ENCODE data around the gene LRRC43.
"Not testable (repeated sequence)": the region's sequence is repeated elsewhere in the genome, so short reads cannot be mapped to it uniquely, and the experiment has no call there.

Gene LRRC43

DNA sequence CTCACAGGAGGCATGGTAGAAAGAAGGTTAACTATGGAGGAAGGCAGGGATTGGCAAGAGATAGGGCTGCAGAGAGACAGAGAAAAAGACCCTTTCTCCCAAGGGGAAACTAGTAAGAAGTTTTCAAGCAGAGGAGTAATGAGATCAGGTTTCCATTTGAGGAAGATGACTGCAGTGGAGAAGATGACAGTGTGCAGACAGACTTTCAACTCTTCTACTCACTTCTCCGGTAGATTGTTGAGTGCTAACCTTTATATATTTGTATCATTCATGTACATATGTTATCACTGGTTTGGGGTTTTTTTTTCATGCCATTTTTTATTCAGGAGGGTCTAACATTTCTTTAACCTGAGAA, 14.7 kb downstream of the LRRC43 start:
- DNase-seq = no peak

DNA sequence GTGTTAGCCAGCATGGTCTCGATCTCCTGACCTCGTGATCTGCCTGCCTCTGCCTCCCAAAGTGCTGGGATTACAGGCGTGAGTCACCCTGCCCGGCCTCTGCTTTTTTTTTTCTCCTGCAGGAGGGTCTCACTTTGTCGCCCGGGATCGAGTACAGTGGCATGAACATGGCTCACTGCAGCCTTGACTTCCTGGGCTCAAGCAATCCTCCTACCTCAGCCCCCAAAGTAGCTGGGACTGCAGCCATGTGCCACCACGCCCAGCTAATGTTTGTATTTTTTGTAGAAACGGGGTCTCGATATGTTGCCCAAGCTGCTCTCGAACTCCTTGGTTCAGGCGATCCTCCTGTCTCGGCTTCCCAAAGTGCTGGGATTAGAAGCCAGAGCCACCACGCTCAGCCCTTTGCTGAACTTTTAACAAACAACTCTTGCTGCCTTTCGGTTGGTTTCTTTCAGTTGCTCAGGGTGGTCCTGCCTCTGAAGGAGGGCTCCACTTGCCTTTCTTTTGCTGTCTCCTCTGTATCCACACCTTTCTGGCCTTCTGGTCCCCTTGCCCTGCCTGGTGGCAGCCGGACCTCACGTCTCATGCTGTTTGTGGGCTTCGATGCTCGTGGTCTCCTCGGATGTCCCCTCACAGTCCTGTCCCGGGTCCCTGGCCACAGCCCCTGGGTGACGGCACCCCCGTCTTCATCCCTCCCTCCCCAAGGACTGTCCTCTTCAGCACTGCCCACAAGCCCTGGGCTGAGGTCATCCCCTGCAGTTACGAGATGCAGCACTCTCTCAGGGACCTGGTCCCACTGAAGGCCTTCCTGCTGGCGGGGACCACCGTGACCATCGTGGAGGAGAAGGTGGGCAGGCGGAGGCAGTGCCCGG, 16.8 kb downstream of the LRRC43 start:
- no peak for DNase-seq

DNA sequence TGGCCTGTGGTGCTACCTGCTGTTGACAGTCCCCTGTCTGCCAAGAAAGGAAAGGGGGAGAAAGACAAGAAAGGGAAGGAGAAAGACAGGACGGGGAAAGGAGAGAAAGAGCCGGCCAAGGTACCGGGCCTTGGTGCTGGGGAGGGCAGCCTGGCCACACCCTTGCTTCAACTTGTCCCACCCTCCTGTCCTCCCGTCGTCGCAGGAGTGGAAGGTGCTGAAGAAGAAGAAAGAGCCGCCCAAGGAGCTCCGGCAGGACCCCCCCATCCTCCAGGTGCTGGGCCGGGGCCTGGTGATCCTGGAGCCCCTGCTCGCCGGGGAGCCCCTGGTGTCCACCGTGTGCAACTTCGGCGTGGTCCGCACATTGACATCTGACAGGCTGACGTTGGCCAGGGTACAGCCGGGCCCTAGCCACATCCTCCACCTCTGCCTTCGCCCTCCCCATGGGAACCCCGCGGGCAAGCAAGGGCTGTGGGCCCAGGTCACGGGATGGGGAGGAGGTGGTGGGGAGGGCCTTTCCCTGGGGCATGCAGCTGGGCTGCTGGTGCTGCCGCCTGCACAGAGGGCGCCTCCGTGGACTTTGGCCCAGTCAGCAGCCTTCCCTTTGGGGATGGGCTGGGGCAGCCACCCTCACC, 17.7 kb downstream of the LRRC43 start:
- DNase-seq = no peak

DNA sequence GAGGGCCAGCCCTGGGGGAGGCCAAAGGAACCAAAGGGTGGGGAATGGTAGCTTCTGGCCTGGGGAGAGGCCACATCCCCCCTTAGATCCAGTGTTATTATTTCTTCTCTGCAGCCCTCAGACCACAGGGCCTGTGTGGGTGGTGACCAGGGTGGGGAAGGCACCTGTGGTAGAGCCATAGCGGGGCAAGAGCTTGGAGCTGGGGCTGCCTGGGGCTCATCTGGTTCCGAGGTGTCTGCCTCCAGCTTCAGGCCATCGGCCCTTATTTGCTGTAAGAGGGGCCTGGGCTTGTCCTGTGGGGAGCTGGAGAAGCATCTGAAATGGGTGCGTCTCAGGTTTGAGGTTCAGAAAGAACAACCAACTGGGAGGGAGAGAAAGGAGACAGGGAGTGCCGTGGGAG, 18.5 kb downstream of the LRRC43 start:
- DNase-seq = no peak

DNA sequence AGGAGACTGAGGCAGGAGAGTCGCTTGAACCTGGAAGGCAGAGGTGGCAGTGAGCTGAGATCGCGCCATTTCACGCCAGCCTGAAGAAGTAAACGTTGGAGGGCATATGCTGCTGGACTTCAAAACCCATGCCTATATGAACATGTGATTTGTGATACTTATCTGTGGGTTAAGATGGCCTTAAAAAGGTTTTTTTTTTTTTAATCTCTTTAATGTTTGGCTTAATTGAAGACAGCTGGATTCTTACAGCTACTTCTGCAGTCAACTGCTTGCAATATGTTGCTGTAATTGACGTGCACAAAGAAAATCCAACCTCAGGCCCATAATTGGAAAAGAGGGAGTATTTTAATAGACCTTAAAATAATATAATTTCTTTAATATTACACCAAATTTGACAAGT, 19.1 kb downstream of the LRRC43 start:
- DNase-seq = no peak

GRCh38 chr12:122202811-122203210, 19.9 kb downstream of the LRRC43 start:
- not testable (repeated sequence) for DNase-seq

DNA sequence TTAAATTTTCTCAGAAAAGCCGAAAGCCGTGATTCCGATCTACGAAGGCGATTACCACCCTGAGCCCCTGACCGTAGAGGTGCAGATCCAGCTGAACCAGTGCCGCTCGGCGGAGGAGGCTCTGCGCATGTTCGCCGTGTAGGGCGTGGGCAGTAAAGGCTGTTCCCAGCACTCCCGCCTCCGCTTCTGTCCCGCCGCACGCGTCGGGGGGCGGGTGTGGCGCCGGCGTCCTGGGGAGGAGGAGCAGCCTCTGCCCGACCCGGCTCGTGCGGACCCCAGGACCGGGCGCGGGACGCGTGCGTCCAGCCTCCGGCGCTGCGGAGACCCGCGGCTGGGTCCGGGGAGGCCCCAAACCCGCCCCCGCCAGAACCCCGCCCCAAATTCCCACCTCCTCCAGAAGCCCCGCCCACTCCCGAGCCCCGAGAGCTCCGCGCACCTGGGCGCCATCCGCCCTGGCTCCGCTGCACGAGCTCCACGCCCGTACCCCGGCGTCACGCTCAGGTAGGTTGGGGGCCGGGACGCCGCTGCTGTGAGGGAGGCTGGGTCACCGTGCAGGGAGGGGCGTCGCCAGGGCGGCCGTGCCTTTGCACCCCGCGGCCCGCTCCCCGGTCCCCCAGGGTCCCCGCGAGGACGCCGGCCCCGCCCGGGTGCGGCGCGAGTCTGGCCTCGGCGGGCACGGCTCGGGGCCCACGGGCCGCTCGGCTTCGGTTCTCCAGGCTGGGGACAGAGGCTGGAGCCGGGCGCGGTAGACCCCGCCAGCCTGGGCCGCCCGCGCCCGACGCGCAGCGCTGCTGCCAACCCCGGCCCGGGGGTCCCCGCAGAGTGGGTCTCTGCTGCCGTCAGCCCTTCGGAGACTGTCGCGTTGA, 20.6 kb downstream of the LRRC43 start, which contains the start of gene B3GNT4:
B3GNT4 (plus strand) TSS at position 409 of the 866 bp plus-strand sequence. CDS start 910 bp downstream, outside the sequence.
- peak; percentile 77 for DNase-seq

GRCh38 chr12:122204167-122205052, 21.5 kb downstream of the LRRC43 start:
- DNase-seq = no peak

- DNase-seq = no peak
Measured at GRCh38 chr12:122205053-122205925, 22.4 kb downstream of the LRRC43 start.

DNA sequence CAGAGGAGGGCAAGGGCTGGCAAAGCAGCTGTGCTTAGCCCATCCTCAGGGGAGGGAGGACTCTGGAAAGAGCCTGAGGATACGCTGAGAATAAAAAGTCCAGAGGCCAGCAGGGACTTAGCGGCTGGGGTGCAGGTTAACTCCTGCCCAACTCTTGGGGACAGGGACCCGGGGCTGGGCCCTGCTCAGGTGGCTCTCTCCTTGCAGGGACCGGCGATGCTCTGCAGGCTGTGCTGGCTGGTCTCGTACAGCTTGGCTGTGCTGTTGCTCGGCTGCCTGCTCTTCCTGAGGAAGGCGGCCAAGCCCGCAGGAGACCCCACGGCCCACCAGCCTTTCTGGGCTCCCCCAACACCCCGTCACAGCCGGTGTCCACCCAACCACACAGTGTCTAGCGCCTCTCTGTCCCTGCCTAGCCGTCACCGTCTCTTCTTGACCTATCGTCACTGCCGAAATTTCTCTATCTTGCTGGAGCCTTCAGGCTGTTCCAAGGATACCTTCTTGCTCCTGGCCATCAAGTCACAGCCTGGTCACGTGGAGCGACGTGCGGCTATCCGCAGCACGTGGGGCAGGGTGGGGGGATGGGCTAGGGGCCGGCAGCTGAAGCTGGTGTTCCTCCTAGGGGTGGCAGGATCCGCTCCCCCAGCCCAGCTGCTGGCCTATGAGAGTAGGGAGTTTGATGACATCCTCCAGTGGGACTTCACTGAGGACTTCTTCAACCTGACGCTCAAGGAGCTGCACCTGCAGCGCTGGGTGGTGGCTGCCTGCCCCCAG, 23.4 kb downstream of the LRRC43 start:
- no peak for DNase-seq

GRCh38 chr12:122206976-122207375, 24.1 kb downstream of the LRRC43 start:
- no peak for DNase-seq

- DNase-seq = no peak
Measured at GRCh38 chr12:122207391-122207790, 24.5 kb downstream of the LRRC43 start.

GRCh38 chr12:122208073-122208820, 25.3 kb downstream of the LRRC43 start:
- DNase-seq = no peak

DNA sequence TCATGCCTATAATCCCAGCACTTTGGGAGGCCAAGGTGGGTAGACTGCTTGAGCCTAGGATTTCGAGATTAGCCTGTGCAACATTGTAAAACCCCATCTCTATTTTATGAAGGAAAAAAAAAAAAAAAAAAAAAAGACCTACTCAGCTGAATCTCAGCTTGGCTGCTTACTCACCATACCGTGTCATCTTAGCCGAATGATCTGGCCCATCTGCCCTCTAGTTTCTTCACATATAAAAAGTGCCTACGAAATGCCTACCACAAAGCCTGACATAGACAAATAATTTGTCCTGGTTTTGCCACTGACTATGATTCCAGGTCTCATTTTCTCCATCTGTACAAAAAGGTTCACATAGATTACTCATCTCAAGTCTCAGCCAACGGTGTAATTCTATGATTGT, 32.8 kb downstream of the LRRC43 start:
- no peak for DNase-seq

- DNase-seq = no peak
Measured at GRCh38 chr12:122216445-122216844, 33.5 kb downstream of the LRRC43 start.

DNA sequence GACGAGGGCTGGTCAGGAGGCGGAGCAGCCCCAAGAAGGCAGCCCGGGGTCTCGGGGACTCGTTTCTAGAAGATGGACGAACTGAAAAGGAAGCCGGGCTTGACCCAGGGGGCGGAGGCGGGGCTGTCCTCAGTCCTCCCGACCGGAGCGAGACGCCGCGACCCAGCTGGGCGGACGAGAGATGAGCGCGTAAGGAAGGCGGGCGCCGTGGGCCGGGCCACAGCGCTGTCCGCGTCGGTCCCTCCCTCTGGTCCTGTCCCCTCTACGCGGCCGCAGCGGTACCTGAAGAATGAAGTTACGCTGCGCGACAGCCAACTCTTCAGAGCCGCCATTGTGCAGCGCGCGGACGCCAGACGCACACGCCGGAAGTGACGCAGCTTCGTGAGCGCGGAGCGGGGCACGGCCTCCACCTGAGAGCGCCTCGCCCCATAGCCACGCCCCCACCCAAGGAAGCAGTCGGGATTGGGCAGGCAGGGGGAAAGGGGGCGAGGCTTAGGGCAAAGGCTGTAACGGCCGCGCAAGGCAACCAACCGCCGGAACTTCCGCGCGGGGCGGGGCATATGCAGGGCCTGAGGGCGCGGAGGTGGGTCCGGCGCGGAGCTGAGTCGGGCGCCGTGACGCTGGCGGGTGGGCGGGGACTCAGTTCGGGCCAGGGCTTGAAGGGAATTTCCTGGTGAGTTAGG, 42.9 kb downstream of the LRRC43 start, which contains the start of gene DIABLO:
DIABLO (minus strand) TSS at position 370 of the 683 bp plus-strand sequence; CDS start at position 332, 38 bp downstream.
- DNase-seq = peak; percentile 100

DNA sequence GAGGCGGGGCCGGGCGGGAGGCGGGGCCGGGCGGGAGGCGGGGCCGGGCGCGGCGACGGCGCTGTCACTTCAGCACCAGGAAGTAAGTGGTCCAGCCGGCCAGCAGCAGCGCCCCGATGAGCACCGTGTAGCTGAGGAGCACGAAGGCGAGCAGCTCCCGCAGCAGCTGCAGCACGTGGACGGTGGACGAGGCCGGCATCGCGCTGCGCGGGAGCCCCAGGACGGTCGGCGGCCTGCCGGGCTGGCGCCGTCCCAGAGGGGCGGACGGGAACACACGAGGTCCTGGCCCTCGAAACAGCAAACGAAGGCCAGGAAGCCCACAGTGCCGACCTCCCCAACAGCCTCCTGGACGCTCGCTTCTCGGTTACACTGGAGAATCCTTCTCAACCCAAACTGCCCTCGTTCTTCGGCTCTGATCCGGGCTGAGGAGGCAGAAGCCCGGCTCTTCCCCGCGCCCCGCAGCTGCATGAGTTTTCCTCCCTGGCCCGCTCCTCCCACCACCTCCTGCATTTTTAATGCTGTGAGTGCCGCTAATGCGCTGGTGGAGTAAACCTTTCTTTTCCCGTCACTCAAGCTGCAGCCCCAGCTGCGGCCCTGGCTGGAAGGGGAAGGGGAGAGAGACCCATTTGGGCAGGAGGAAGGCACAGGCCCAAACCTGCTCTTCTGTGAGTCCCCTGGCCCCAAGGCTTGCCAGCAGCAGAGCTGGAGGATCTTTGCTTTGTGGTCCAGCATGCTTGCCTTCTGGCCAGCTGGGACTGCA, 43.6 kb downstream of the LRRC43 start:
- DNase-seq = no peak

DNA sequence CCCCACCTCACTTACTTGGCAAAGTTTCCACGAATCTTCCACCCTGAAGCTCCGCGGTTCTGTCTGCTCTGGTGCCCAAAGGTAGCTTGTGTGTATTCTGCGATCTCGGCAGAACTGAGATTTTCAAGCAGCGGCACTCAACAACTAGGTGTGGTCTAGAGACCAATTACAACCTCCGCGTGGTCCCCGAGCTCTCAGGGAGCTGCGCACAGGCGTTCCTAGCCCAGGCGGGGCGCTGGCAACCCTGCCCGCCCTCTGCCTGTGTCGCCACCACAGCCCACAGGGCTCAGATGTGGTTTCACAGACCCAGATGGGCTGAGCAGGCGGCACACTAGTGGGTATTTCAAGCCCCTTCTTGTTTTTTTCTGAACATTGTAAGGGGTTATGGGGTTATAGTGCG, 44.4 kb downstream of the LRRC43 start:
- DNase-seq = peak; percentile 82

Data from CD4-positive, alpha-beta T cell treated with Interleukin-17A for 1 hour (primary cell).